K562 (cell line): Measurements from ENCODE around the gene HOXC11. TPM values are rescaled to one million over a fixed set of nuclear protein-coding genes. Genes with fewer than 3 reads are reported as not detected.

ENCODE experiments used
- ATAC-seq: fragments of 200-7000 bp; cut with Tn5 transposase; 3 replicates; pipeline ENCODE4 v1.9.1; 2020; ENCODE audit warnings: moderate library complexity
- BruUV-seq: library from RNA; stranded (reverse); fragments of 400-500 nt; replicated peaks from 2 replicates; lab custom pipeline; 2021; lab: Mats Ljungman, UMichigan
- CTCF ChIA-PET: fragments of 300-600 bp; formaldehyde crosslinking; extraction: SDS; loops from one replicate; lab custom pipeline; 2021; ENCODE audit warnings: low intra/inter-chr PET ratio; lab: Yijun Ruan, JAX
- POLR2A ChIA-PET: fragments of 300-600, 350-650 bp; sonication (Branson Sonifier 250); formaldehyde crosslinking; extraction: SDS; loops from one replicate; lab custom pipeline; 2021; ENCODE audit warnings: antibody characterized with exemption, inconsistent platforms; lab: Yijun Ruan, JAX
- DNase-seq, 4 experiments: peaks; one replicate each; pipeline versions ENCODE4 v3.0.0 to v3.0.0-alpha.2; 2011 to 2018; ENCODE audit warnings: low spot score in 3 of 4, mixed read lengths in 3 of 4; ENCODE audit errors: extremely low read depth in 1 of 4
- FAIRE-seq: peaks from 2 replicates; lab custom pipeline; 2011; peaks lifted over from hg19 to GRCh38; lab: Jason Lieb, UNC
- H2AFZ ChIP-seq: 2 replicates; pipeline ENCODE4 v1.6.0; 2011; ENCODE audit warnings: low read depth, low read length, control low read depth, inconsistent platforms
- H3K27ac ChIP-seq: fragments of 200-600 bp; 3 replicates; pipeline ENCODE4 v1.8.0; 2011; ENCODE audit warnings: low read depth, mild to moderate bottlenecking, control low read depth, inconsistent platforms, low read length, moderate library complexity, mixed read lengths; ENCODE audit errors: extremely low read depth
- H3K27me3 ChIP-seq, 2 experiments: fragments of 300-600 bp in 1 of 2; 2 replicates in 1 of 2; 3 replicates in 1 of 2; pipeline versions ENCODE4 v1.6.0 to v1.8.0; 2011; ENCODE audit warnings: inconsistent platforms in 2 of 2, low read length in 2 of 2, mild to moderate bottlenecking in 1 of 2, mixed read lengths in 1 of 2, moderate library complexity in 1 of 2; ENCODE audit not compliant: control insufficient read depth in 2 of 2, insufficient read depth in 2 of 2
- H3K36me3 ChIP-seq: fragments of 300-600 bp; 3 replicates; pipeline ENCODE4 v1.8.0; 2011; ENCODE audit warnings: mild to moderate bottlenecking, low read length, inconsistent platforms; ENCODE audit not compliant: control insufficient read depth, insufficient read depth
- H3K4me1 ChIP-seq, 2 experiments: fragments of 200-600 bp in 1 of 2; replicated peaks in 1 of 2; 2 replicates in 1 of 2; 3 replicates in 1 of 2; pipeline versions ENCODE4 v1.5.1 to v1.8.0; 2011; ENCODE audit warnings: inconsistent platforms in 2 of 2, low read length in 2 of 2, mild to moderate bottlenecking in 1 of 2, mixed read lengths in 1 of 2, moderate library complexity in 1 of 2; ENCODE audit not compliant: control insufficient read depth in 2 of 2, insufficient read depth in 2 of 2
- H3K4me2 ChIP-seq: 2 replicates; pipeline ENCODE4 v1.6.1; 2011; ENCODE audit warnings: low read length, control low read depth, inconsistent platforms, mixed read lengths; ENCODE audit not compliant: insufficient read depth
- H3K4me3 ChIP-seq: fragments of 200-600 bp; sonication (generic), shearing (Covaris generic); 2 replicates; pipeline ENCODE4 v1.5.1; 2016; ENCODE audit warnings: control low read depth, inconsistent platforms
- H3K79me2 ChIP-seq: fragments of 200-600 bp; 3 replicates; pipeline ENCODE4 v1.8.0; 2011; ENCODE audit warnings: low read length, inconsistent platforms; ENCODE audit not compliant: control insufficient read depth, insufficient read depth
- H3K9ac ChIP-seq, 2 experiments: 2 replicates each; pipeline versions ENCODE4 v1.6.0 to v1.6.1; 2011; ENCODE audit warnings: low read depth in 2 of 2, low read length in 2 of 2, control low read depth in 1 of 2, inconsistent platforms in 1 of 2, mild to moderate bottlenecking in 1 of 2, mixed read lengths in 1 of 2; ENCODE audit not compliant: insufficient read depth in 1 of 2
- H3K9me1 ChIP-seq: one replicate; pipeline ENCODE4 v1.6.0; 2011; ENCODE audit warnings: inconsistent platforms, mild to moderate bottlenecking, low read length, moderate library complexity; ENCODE audit not compliant: control insufficient read depth, insufficient read depth
- H3K9me3 ChIP-seq: replicated peaks from 2 replicates; pipeline ENCODE4 v1.5.1; 2011; ENCODE audit warnings: low read depth, low read length, inconsistent platforms; ENCODE audit not compliant: control insufficient read depth, insufficient read depth
- H4K20me1 ChIP-seq: replicated peaks from 2 replicates; pipeline ENCODE4 v1.6.1; 2011; ENCODE audit warnings: low read length, inconsistent platforms, mixed read lengths; ENCODE audit not compliant: control insufficient read depth, insufficient read depth
- HDAC1 ChIP-seq, 2 experiments: fragments of 450-650 bp; IDR thresholded peaks; 2 replicates each; pipeline ENCODE4 v1.6.1; 2016 to 2017; ENCODE audit warnings: inconsistent platforms in 1 of 2, mild to moderate bottlenecking in 1 of 2, moderate library complexity in 1 of 2
- HNRNPUL1 ChIP-seq: fragments of 200-400 bp; formaldehyde crosslinking; IDR thresholded peaks from 2 replicates; pipeline ENCODE4 v1.6.1; 2017; ENCODE audit warnings: low read length
- JUN ChIP-seq, 2 experiments: sonication (generic) in 1 of 2; formaldehyde crosslinking in 1 of 2; IDR thresholded peaks; 2 replicates each; pipeline versions ENCODE4 v1.6.1 to v1.8.0; 2012 to 2022; ENCODE audit warnings: borderline replicate concordance in 2 of 2, mild to moderate bottlenecking in 2 of 2, improper control_type of control experiment in 1 of 2, low read depth in 1 of 2, low read length in 1 of 2, missing genetic modification reagents in 1 of 2
- MAZ ChIP-seq, 2 experiments: fragments of 450-650 bp in 1 of 2; sonication (generic) in 1 of 2; formaldehyde crosslinking; IDR thresholded peaks in 1 of 2; conservative IDR thresholded peaks in 1 of 2; 2 replicates each; pipeline versions ENCODE4 v1.4.0 to v1.5.0; 2020; ENCODE audit warnings: mild to moderate bottlenecking in 1 of 2, missing genetic modification reagents in 1 of 2
- POLR2AphosphoS2 ChIP-seq: IDR thresholded peaks from 2 replicates; pipeline ENCODE4 v1.6.1; 2012; ENCODE audit warnings: low read length, improper control_type of control experiment
- SLC30A9 ChIP-seq: fragments of 250-450 bp; sonication (Bioruptor Pico); IDR thresholded peaks from 2 replicates; pipeline ENCODE4 v1.8.0; 2022; ENCODE audit warnings: mild to moderate bottlenecking, moderate library complexity
- ZNF133 ChIP-seq: fragments of 250-450 bp; sonication (Bioruptor Pico); IDR thresholded peaks from 2 replicates; pipeline ENCODE4 v1.4.0; 2020; ENCODE audit warnings: mild to moderate bottlenecking
- ZNF175 ChIP-seq: fragments of 200-800 bp; sonication (Bioruptor generic); IDR thresholded peaks from 2 replicates; pipeline ENCODE4 v1.6.1; 2016; ENCODE audit warnings: low read depth, mild to moderate bottlenecking, missing genetic modification characterization, missing compliant biosample characterization
- ZNF695 ChIP-seq: fragments of 450-650 bp; formaldehyde crosslinking; IDR thresholded peaks from 2 replicates; pipeline ENCODE4 v1.4.0; 2020; ENCODE audit warnings: mild to moderate bottlenecking, moderate library complexity
- WGBS: fragments of 100-300 bp; shearing (Covaris generic); methylation state at CpG from one replicate; pipeline ENCODE4 v1.1.6; 2016; ENCODE audit warnings: low coverage, mixed read lengths; ENCODE audit not compliant: insufficient coverage; ENCODE audit errors: missing lambda C conversion rate; 5-methylcytosine and 5-hydroxymethylcytosine counted together
- in situ Hi-C: fragments of 300-500 bp; cut with MboI; formaldehyde crosslinking; loops from 4 replicates; pipeline ENCODE4 v1.15.0; 2018; ENCODE audit warnings: inconsistent platforms, mixed read lengths
- intact Hi-C: fragments of 100-400 bp; cut with micrococcal nuclease; formaldehyde crosslinking; loops from 2 replicates; pipeline ENCODE4 v1.14.2; 2022
- polyA plus RNA-seq, 8 experiments: library from polyadenylated mRNA; depleted of rRNA in 4 of 8; stranded (reverse) in 5 of 8; unstranded in 3 of 8; fragments of >200 nt; fragmentation: Nextera tagmentation in 2 of 8; fragmentation: Illumina TruSeq in 1 of 8; extraction: Ambion mirVana in 2 of 8; extraction: Trizol in 1 of 8; gene quantifications; 2 replicates each; pipeline versions ENCODE4 v1.2.1 to v1.2.3, GENCODE V29; 2011 to 2014; ENCODE audit warnings: inconsistent platforms in 1 of 8, missing spikeins in 1 of 8
- total RNA-seq, 7 experiments: library from RNA; depleted of rRNA in 6 of 7; stranded (reverse); fragments of >200 nt in 6 of 7; fragmentation: Illumina TruSeq in 2 of 7; extraction: Trizol in 2 of 7; gene quantifications; 2 replicates each; pipeline versions ENCODE4 v1.2.1 to v1.2.3, GENCODE V29; 2011 to 2021; ENCODE audit warnings: low replicate concordance in 1 of 7
- TF ChIP-seq, protein P1 (sequence below): sonication (generic); formaldehyde crosslinking; IDR thresholded peaks from 2 replicates; pipeline ENCODE4 v1.5.0; 2020; ENCODE audit warnings: missing genetic modification reagents
- TF ChIP-seq, protein P2 (sequence below): sonication (generic); formaldehyde crosslinking; IDR thresholded peaks from 2 replicates; pipeline ENCODE4 v1.8.1; 2023; ENCODE audit warnings: missing genetic modification reagents, mild to moderate bottlenecking, borderline replicate concordance
- TF ChIP-seq, protein P3 (sequence below), 2 experiments: fragments of 450-650 bp; conservative IDR thresholded peaks; 2 replicates each; pipeline ENCODE4 v1.6.1; 2017; ENCODE audit warnings: mild to moderate bottlenecking in 2 of 2, moderate library complexity in 2 of 2

The HOXC11 gene
- total and polyA plus RNA-seq, 9 of the 15 experiments (the other 6 are each of a cell fraction or from before 2014, with no cell fraction given) = not detected

DNA sequence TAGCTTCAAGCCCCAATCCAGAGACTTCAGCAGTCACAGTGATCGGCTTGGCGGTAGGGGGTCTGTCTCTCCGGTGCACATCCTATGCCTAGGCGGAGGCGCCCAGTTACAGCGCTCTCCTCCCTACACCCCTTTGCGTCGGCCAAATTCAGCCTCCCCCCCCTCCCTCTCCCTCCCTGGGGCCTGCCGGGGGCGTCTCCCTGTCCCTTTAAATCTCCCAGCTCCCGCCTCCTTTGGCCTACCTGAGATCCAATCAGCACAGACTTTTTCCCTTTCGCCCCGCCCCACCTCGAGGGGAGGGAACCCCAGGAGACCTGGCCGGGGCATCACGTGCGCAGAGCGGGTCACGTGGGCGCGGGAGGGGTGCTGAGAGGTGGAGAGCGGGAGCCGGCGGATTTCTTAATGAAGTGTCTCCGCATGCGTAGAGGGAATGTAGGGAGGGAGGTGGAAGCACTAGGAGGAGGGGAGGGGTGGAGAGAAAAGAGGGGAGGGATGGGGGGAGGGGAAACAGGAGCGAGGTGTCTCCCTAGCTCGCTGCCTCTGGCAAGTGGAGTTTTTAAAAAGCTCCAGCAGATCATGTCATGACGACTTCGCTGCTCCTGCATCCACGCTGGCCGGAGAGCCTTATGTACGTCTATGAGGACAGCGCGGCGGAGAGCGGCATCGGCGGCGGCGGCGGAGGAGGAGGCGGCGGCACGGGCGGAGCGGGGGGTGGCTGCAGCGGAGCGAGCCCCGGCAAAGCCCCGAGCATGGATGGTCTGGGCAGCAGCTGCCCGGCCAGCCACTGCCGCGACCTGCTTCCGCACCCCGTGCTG is 34.4 kb upstream of the HOXC11 start, which contains the start of gene HOXC13:
HOXC13 (plus strand) TSS at position 506 of the 815 bp plus-strand sequence; CDS start at position 582, 76 bp downstream.
- Histone ChIP-seq H3K27ac (no peak within 1 kb of the TSS), H3K9me1 (no peaks in the 10 kb centered on the region), H3K4me2 (peak within 1 kb of the TSS; percentile 62), H3K36me3 (no peaks in the 10 kb centered on the region), H3K27me3 (peaks cover 30 to 62% of the 10 kb centered on the region in 2 experiments), H3K4me3 (peak within 1 kb of the TSS; percentile 15; the same call in 1 of the 2 replicates), H3K9ac (peak within 1 kb of the TSS in 1 of 2 experiments; percentile 85; a peak in 2 of 4 replicates), H2AFZ (peak within 1 kb of the TSS; percentile 80), H4K20me1 (no peaks in the 10 kb centered on the region), H3K9me3 (no peaks in the 10 kb centered on the region), H3K79me2 (no peaks in the 10 kb centered on the region), H3K4me1 (peaks cover 0 to 24% of the 10 kb centered on the region in 2 experiments; a peak in 2 of 5 replicates)
- in situ Hi-C loops = no loop called here
- BruUV-seq = no TSS peak
- DNase-seq (peak; percentile 96 to 98 (median 98)), FAIRE-seq (peak; percentile 94), ATAC-seq (peak; percentile 99)
- 13% methylated on average over 26 of the region's 56 CpGs for WGBS
- POLR2A ChIA-PET = interaction anchor here (1.1 kb wide), 2 partner anchors 11 to 16 kb away, joined by 5 to 6 read pairs; partner anchors contain the start of gene HOXC12
- intact Hi-C loops = no loop called here
- CTCF ChIA-PET = interaction anchor here (0.6 kb wide), 2 partner anchors 9 to 699 kb away, joined by 3 to 8 read pairs; no protein-coding TSS in a partner anchor
- peak in 1 of 2 experiments; percentile 65; a peak in 2 of 4 replicates for TF ChIP-seq MAZ (CRISPR knock-in tag; conservative IDR thresholded peaks at IDR 0.05 in 1 of 2, IDR thresholded peaks at IDR 0.05 in 1 of 2)
- TF ChIP-seq HDAC1 (IDR thresholded peaks at IDR 0.05) = no peak
- TF ChIP-seq, protein P1, sequence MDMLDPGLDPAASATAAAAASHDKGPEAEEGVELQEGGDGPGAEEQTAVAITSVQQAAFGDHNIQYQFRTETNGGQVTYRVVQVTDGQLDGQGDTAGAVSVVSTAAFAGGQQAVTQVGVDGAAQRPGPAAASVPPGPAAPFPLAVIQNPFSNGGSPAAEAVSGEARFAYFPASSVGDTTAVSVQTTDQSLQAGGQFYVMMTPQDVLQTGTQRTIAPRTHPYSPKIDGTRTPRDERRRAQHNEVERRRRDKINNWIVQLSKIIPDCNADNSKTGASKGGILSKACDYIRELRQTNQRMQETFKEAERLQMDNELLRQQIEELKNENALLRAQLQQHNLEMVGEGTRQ = peak; percentile 100
- no peak for TF ChIP-seq POLR2AphosphoS2
- peak; percentile 42; the same call in 1 of the 2 replicates for TF ChIP-seq JUN (IDR thresholded peaks at IDR 0.05; ENCODE audit: borderline replicate concordance, low read depth, low read length)
- TF ChIP-seq JUN (CRISPR knock-in tag; IDR thresholded peaks at IDR 0.05; ENCODE audit: borderline replicate concordance) = no peak
- no peak for TF ChIP-seq ZNF133 (CRISPR knock-in tag)
- TF ChIP-seq ZNF695 = no peak
- TF ChIP-seq ZNF175 = no peak
- TF ChIP-seq, protein P2, sequence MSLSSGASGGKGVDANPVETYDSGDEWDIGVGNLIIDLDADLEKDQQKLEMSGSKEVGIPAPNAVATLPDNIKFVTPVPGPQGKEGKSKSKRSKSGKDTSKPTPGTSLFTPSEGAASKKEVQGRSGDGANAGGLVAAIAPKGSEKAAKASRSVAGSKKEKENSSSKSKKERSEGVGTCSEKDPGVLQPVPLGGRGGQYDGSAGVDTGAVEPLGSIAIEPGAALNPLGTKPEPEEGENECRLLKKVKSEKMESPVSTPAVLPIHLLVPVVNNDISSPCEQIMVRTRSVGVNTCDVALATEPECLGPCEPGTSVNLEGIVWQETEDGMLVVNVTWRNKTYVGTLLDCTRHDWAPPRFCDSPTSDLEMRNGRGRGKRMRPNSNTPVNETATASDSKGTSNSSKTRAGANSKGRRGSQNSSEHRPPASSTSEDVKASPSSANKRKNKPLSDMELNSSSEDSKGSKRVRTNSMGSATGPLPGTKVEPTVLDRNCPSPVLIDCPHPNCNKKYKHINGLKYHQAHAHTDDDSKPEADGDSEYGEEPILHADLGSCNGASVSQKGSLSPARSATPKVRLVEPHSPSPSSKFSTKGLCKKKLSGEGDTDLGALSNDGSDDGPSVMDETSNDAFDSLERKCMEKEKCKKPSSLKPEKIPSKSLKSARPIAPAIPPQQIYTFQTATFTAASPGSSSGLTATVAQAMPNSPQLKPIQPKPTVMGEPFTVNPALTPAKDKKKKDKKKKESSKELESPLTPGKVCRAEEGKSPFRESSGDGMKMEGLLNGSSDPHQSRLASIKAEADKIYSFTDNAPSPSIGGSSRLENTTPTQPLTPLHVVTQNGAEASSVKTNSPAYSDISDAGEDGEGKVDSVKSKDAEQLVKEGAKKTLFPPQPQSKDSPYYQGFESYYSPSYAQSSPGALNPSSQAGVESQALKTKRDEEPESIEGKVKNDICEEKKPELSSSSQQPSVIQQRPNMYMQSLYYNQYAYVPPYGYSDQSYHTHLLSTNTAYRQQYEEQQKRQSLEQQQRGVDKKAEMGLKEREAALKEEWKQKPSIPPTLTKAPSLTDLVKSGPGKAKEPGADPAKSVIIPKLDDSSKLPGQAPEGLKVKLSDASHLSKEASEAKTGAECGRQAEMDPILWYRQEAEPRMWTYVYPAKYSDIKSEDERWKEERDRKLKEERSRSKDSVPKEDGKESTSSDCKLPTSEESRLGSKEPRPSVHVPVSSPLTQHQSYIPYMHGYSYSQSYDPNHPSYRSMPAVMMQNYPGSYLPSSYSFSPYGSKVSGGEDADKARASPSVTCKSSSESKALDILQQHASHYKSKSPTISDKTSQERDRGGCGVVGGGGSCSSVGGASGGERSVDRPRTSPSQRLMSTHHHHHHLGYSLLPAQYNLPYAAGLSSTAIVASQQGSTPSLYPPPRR (CRISPR knock-in tag) = no peak
- no peak for TF ChIP-seq SLC30A9 (CRISPR knock-in tag)
- no peak for TF ChIP-seq HNRNPUL1
- TF ChIP-seq, protein P3, sequence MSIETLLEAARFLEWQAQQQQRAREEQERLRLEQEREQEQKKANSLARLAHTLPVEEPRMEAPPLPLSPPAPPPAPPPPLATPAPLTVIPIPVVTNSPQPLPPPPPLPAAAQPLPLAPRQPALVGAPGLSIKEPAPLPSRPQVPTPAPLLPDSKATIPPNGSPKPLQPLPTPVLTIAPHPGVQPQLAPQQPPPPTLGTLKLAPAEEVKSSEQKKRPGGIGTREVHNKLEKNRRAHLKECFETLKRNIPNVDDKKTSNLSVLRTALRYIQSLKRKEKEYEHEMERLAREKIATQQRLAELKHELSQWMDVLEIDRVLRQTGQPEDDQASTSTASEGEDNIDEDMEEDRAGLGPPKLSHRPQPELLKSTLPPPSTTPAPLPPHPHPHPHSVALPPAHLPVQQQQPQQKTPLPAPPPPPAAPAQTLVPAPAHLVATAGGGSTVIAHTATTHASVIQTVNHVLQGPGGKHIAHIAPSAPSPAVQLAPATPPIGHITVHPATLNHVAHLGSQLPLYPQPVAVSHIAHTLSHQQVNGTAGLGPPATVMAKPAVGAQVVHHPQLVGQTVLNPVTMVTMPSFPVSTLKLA (conservative IDR thresholded peaks at IDR 0.05) = peak; percentile 86 to 93
